HepG2 (cell line): Measurements from ENCODE around the gene LASP1. TPM values are rescaled to one million over a fixed set of nuclear protein-coding genes. Genes with fewer than 3 reads are reported as not detected.
A peak's percentile ranks its signal among the peaks of the same experiment; 100 is the strongest.

ENCODE experiments used
- ARID4A ChIP-seq: sonication (generic); formaldehyde crosslinking; IDR thresholded peaks from 2 replicates; pipeline ENCODE4 v1.5.0; 2020; ENCODE audit warnings: mild to moderate bottlenecking, missing genetic modification reagents, borderline replicate concordance
- HDAC6 ChIP-seq: fragments of 200-600 bp; sonication (generic); IDR thresholded peaks from 2 replicates; pipeline ENCODE4 v1.7.0; 2017; ENCODE audit warnings: mild to moderate bottlenecking, antibody characterized with exemption, low read length, low read depth
- KAT7 ChIP-seq: IDR thresholded peaks from 2 replicates; pipeline ENCODE4 v1.6.1; 2018; ENCODE audit warnings: borderline replicate concordance, missing compliant biosample characterization
- SOX13 ChIP-seq, 3 experiments: fragments of 450-650 bp in 1 of 3; sonication (generic) in 1 of 3; formaldehyde crosslinking in 1 of 3; IDR thresholded peaks in 2 of 3; conservative IDR thresholded peaks in 1 of 3; 2 replicates each; pipeline versions ENCODE4 v1.5.0 to v1.6.1; 2016 to 2020; ENCODE audit warnings: antibody characterized with exemption in 1 of 3, mild to moderate bottlenecking in 1 of 3, missing compliant biosample characterization in 1 of 3, missing genetic modification reagents in 1 of 3, moderate library complexity in 1 of 3
- TBL1XR1 ChIP-seq: fragments of 150-350 bp; IDR thresholded peaks from 2 replicates; pipeline ENCODE4 v1.6.1; 2014; ENCODE audit warnings: borderline replicate concordance, low read length; ENCODE audit not compliant: partially characterized antibody
- U2AF1 ChIP-seq: fragments of 200-400 bp; formaldehyde crosslinking; optimal IDR thresholded peaks from 2 replicates; pipeline ENCODE3; 2017; ENCODE audit warnings: mild to moderate bottlenecking, low read depth, low read length
- ZBTB10 ChIP-seq: sonication (generic); formaldehyde crosslinking; IDR thresholded peaks from 2 replicates; pipeline ENCODE4 v1.4.0; 2020; ENCODE audit warnings: missing genetic modification reagents, borderline replicate concordance
- ZKSCAN8 ChIP-seq: IDR thresholded peaks from 2 replicates; pipeline ENCODE4 v1.6.1; 2016; ENCODE audit warnings: borderline replicate concordance, missing genetic modification reagents, missing compliant biosample characterization
- ZNF205 ChIP-seq: IDR thresholded peaks from 2 replicates; pipeline ENCODE4 v1.6.1; 2018; ENCODE audit warnings: missing biosample characterization, missing genetic modification reagents
- ZNF546 ChIP-seq: sonication (generic); formaldehyde crosslinking; conservative IDR thresholded peaks from 2 replicates; pipeline ENCODE4 v1.8.1; 2023; ENCODE audit warnings: mild to moderate bottlenecking, missing genetic modification reagents
- ZNF687 ChIP-seq: sonication (generic); formaldehyde crosslinking; IDR thresholded peaks from 2 replicates; pipeline ENCODE4 v1.5.1; 2020; ENCODE audit warnings: mild to moderate bottlenecking, missing genetic modification reagents, moderate library complexity
- ZXDC ChIP-seq: sonication (generic); formaldehyde crosslinking; IDR thresholded peaks from 2 replicates; pipeline ENCODE4 v1.5.0; 2020; ENCODE audit warnings: mild to moderate bottlenecking, missing genetic modification reagents
- polyA plus RNA-seq, 8 experiments: library from polyadenylated mRNA; depleted of rRNA in 3 of 8; stranded (reverse) in 7 of 8; unstranded in 1 of 8; fragments of >200 nt; fragmentation: Illumina TruSeq in 4 of 8; extraction: Trizol in 4 of 8; gene quantifications; 2 replicates each; pipeline versions ENCODE4 v1.2.1 to v1.2.3, GENCODE V29; 2011 to 2016; ENCODE audit warnings: low read depth in 4 of 8, missing spikeins in 1 of 8, mixed read lengths in 1 of 8; ENCODE audit not compliant: insufficient read depth in 1 of 8
- total RNA-seq, 5 experiments: library from RNA; depleted of rRNA; stranded (reverse); fragments of >200 nt; fragmentation: Illumina TruSeq; extraction: Trizol; gene quantifications; 2 replicates each; pipeline ENCODE4 v1.2.3, GENCODE V29; 2016; ENCODE audit warnings: low read depth in 1 of 5
- TF ChIP-seq, protein P1 (sequence below): sonication (generic); formaldehyde crosslinking; IDR thresholded peaks from 2 replicates; pipeline ENCODE4 v1.5.0; 2020; ENCODE audit warnings: missing genetic modification reagents

Gene LASP1
- total and polyA plus RNA-seq, 2 of the 13 experiments (the other 11 are each of a cell fraction or from before 2014, with no cell fraction given) = 70.1 to 97.0 TPM

GRCh38 chr17:38897671-38898290, 27.9 kb downstream of the LASP1 start (continued):
- no peak for TF ChIP-seq ZBTB10
- TF ChIP-seq TBL1XR1 = no peak
- 0 out of 2 replicates have a peak, but pooled peaks have one; percentile 5 for TF ChIP-seq ARID4A (CRISPR knock-in tag)
- TF ChIP-seq SOX13 (IDR thresholded peaks at IDR 0.05) = no peak
- TF ChIP-seq SOX13 (CRISPR knock-in tag; conservative IDR thresholded peaks at IDR 0.05 in 1 of 2, IDR thresholded peaks at IDR 0.05 in 1 of 2) = no peak
- TF ChIP-seq ZXDC = no peak
- no peak for TF ChIP-seq ZKSCAN8 (CRISPR knock-in tag)
- TF ChIP-seq, protein P1, sequence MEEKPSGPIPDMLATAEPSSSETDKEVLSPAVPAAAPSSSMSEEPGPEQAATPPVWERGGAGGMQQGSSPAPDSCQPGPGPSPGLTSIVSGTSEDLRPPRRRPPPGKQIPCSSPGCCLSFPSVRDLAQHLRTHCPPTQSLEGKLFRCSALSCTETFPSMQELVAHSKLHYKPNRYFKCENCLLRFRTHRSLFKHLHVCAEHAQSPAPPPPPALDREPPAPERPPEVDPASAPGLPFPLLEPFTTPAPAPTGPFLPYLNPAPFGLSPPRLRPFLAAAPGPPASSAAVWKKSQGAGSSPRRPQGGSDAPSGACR (CRISPR knock-in tag) = no peak
- TF ChIP-seq ZNF205 (CRISPR knock-in tag) = no peak
- TF ChIP-seq HDAC6 = no peak
- no peak for TF ChIP-seq ZNF546
- TF ChIP-seq U2AF1 = no peak
- TF ChIP-seq ZNF687 = peak; percentile 65
- no peak for TF ChIP-seq KAT7 (CRISPR knock-in tag)
